Stimulated activated naive CD8-positive, alpha-beta T cell treated with anti-CD3 and anti-CD28 coated beads, Interleukin-15, amount 100 ng/mL, for 72 hours (primary cell): ENCODE results near the gene GCNA.
A peak's percentile ranks its signal among the peaks of the same experiment; 100 is the strongest.

ENCODE experiments used
- ATAC-seq: fragments of 150-1000 bp; cut with Tn5 transposase; 2 replicates; pipeline ENCODE4 v1.10.0; 2021; ENCODE audit warnings: mild to moderate bottlenecking, moderate library complexity
- DNase-seq, 2 donors: peaks; one replicate each; pipeline ENCODE4 v3.0.0; 2021 to 2022
- H3K27ac Mint-ChIP-seq, 2 donors: one replicate each; pipeline ENCODE4 v1.8.0; 2022; ENCODE audit warnings: mild to moderate bottlenecking in 2 of 2, mixed read lengths in 2 of 2, moderate library complexity in 2 of 2
- H3K27me3 Mint-ChIP-seq: one replicate; pipeline ENCODE4 v1.8.0; 2022; ENCODE audit warnings: mixed read lengths
- H3K4me1 Mint-ChIP-seq: one replicate; pipeline ENCODE4 v1.8.0; 2022; ENCODE audit warnings: mild to moderate bottlenecking, mixed read lengths
- H3K4me3 Mint-ChIP-seq, 2 donors: one replicate each; pipeline ENCODE4 v1.8.0; 2022; ENCODE audit warnings: mild to moderate bottlenecking in 2 of 2, mixed read lengths in 2 of 2, moderate library complexity in 1 of 2
- H3K9me3 Mint-ChIP-seq, 2 donors: one replicate each; pipeline ENCODE4 v1.8.0; 2022; ENCODE audit warnings: mixed read lengths in 2 of 2

The GCNA gene

GRCh38 chrX:71618303-71618721 lies 40.1 kb downstream of the GCNA start, which contains the start of gene CXCR3:
Gene CXCR3 (minus strand): TSS chrX:71618511. CDS start chrX:71618449, 62 bp downstream.
- Mint-ChIP-seq H3K4me3 (peak within 1 kb of the TSS; percentile 94 to 98), H3K4me1 (peaks cover 80% of the 10 kb centered on the region), H3K27me3 (no peaks in the 10 kb centered on the region), H3K27ac (peak within 1 kb of the TSS; percentile 94 to 95), H3K9me3 (no peaks in the 10 kb centered on the region)
- ATAC-seq (peak; percentile 69), DNase-seq (peak; percentile 67 to 85)

GRCh38 chrX:71618787-71619186 lies 40.5 kb downstream of the GCNA start:
- Mint-ChIP-seq H3K27me3 (no peaks in the 10 kb centered on the region), H3K4me3 (peak overlapping the region; percentile 94 to 98), H3K9me3 (no peaks in the 10 kb centered on the region), H3K4me1 (peaks cover 85% of the 10 kb centered on the region), H3K27ac (peak overlapping the region; percentile 94 to 95)
- ATAC-seq (no peak), DNase-seq (peak; percentile 14 to 32)

GRCh38 chrX:71619193-71619592 lies 41.0 kb downstream of the GCNA start:
- ATAC-seq (peak; percentile 37), DNase-seq (peak; percentile 49 to 72)
- Mint-ChIP-seq H3K4me3 (peak overlapping the region; percentile 94 to 98), H3K4me1 (peaks cover 89% of the 10 kb centered on the region), H3K9me3 (no peaks in the 10 kb centered on the region), H3K27ac (peak overlapping the region; percentile 94 to 95), H3K27me3 (no peaks in the 10 kb centered on the region)

GRCh38 chrX:71619986-71620385 lies 41.7 kb downstream of the GCNA start:
- DNase-seq, result no peak
- H3K4me1 Mint-ChIP-seq, result peaks cover 87% of the 10 kb centered on the region
- H3K4me3 Mint-ChIP-seq, result peak overlapping the region; percentile 35 to 49
- no peaks in the 10 kb centered on the region for H3K9me3 Mint-ChIP-seq
- ATAC-seq, result no peak
- no peaks in the 10 kb centered on the region for H3K27me3 Mint-ChIP-seq
- peak overlapping the region; percentile 94 for H3K27ac Mint-ChIP-seq

GRCh38 chrX:71621603-71622002 lies 43.4 kb downstream of the GCNA start:
- H3K27me3 Mint-ChIP-seq, result no peaks in the 10 kb centered on the region
- H3K27ac Mint-ChIP-seq, result peak overlapping the region in 1 of 2 donors; percentile 54
- DNase-seq (no peak), ATAC-seq (no peak)
- no peaks in the 10 kb centered on the region for H3K9me3 Mint-ChIP-seq
- peaks cover 82% of the 10 kb centered on the region for H3K4me1 Mint-ChIP-seq
- H3K4me3 Mint-ChIP-seq, result peak overlapping the region in 1 of 2 donors; percentile 2

- Mint-ChIP-seq H3K4me3 (peak overlapping the region; percentile 73 to 86), H3K27me3 (no peaks in the 10 kb centered on the region), H3K4me1 (peaks cover 77% of the 10 kb centered on the region)
Observed at GRCh38 chrX:71622032-71622575, 43.9 kb downstream of the GCNA start.

GRCh38 chrX:71622576-71623450 lies 44.6 kb downstream of the GCNA start:
- no peaks in the 10 kb centered on the region for H3K9me3 Mint-ChIP-seq
- peak overlapping the region; percentile 73 to 86 for H3K4me3 Mint-ChIP-seq
- H3K27ac Mint-ChIP-seq, result peak overlapping the region; percentile 98 to 99
- no peaks in the 10 kb centered on the region for H3K27me3 Mint-ChIP-seq
- peaks cover 71% of the 10 kb centered on the region for H3K4me1 Mint-ChIP-seq
- DNase-seq (peak; percentile 76 to 84), ATAC-seq (peak; percentile 75)

More at GRCh38 chrX:71622032-71622575, 43.9 kb downstream of the GCNA start:
- Mint-ChIP-seq H3K9me3 (no peaks in the 10 kb centered on the region), H3K27ac (peak overlapping the region; percentile 98 to 99)
- no peak for ATAC-seq
- no peak for DNase-seq

GRCh38 chrX:71623714-71624113 lies 45.5 kb downstream of the GCNA start:
- Mint-ChIP-seq H3K4me1 (peaks cover 67% of the 10 kb centered on the region), H3K27ac (peak overlapping the region; percentile 53 to 99), H3K4me3 (peak overlapping the region; percentile 73 to 86), H3K27me3 (no peaks in the 10 kb centered on the region), H3K9me3 (no peaks in the 10 kb centered on the region)
- DNase-seq, result peak in 1 of 2 donors; percentile 50
- peak; percentile 51 for ATAC-seq

- DNase-seq (no peak), ATAC-seq (no peak)
- Mint-ChIP-seq H3K27me3 (no peaks in the 10 kb centered on the region), H3K27ac (no peak overlapping the region), H3K4me3 (no peak overlapping the region), H3K9me3 (no peaks in the 10 kb centered on the region), H3K4me1 (peaks cover 65% of the 10 kb centered on the region)
Observed at GRCh38 chrX:71625471-71625870, 47.2 kb downstream of the GCNA start.

GRCh38 chrX:71626576-71626975 lies 48.3 kb downstream of the GCNA start:
- Mint-ChIP-seq H3K27me3 (no peaks in the 10 kb centered on the region), H3K4me1 (peaks cover 55% of the 10 kb centered on the region), H3K27ac (peak overlapping the region in 1 of 2 donors; percentile 63), H3K4me3 (no peak overlapping the region), H3K9me3 (no peaks in the 10 kb centered on the region)
- ATAC-seq (no peak), DNase-seq (no peak)

GRCh38 chrX:71627588-71628404 lies 49.6 kb downstream of the GCNA start:
- ATAC-seq, result no peak
- Mint-ChIP-seq H3K27ac (no peak overlapping the region), H3K27me3 (no peaks in the 10 kb centered on the region), H3K9me3 (no peaks in the 10 kb centered on the region), H3K4me3 (no peak overlapping the region), H3K4me1 (peaks cover 48% of the 10 kb centered on the region)
- DNase-seq, result no peak

GRCh38 chrX:71629467-71629866 lies 51.2 kb downstream of the GCNA start:
- Mint-ChIP-seq H3K4me3 (no peak overlapping the region), H3K27ac (no peak overlapping the region), H3K4me1 (peaks cover 41% of the 10 kb centered on the region), H3K9me3 (no peaks in the 10 kb centered on the region), H3K27me3 (no peaks in the 10 kb centered on the region)
- ATAC-seq (no peak), DNase-seq (no peak)

GRCh38 chrX:71632923-71633657 lies 54.9 kb downstream of the GCNA start:
- no peaks in the 10 kb centered on the region for H3K9me3 Mint-ChIP-seq
- no peak overlapping the region for H3K27ac Mint-ChIP-seq
- no peak overlapping the region for H3K4me3 Mint-ChIP-seq
- no peaks in the 10 kb centered on the region for H3K27me3 Mint-ChIP-seq
- peaks cover 29% of the 10 kb centered on the region for H3K4me1 Mint-ChIP-seq
- no peak for ATAC-seq
- DNase-seq, result no peak

GRCh38 chrX:71634366-71634765 lies 56.1 kb downstream of the GCNA start:
- no peaks in the 10 kb centered on the region for H3K27me3 Mint-ChIP-seq
- H3K9me3 Mint-ChIP-seq, result no peaks in the 10 kb centered on the region
- H3K4me3 Mint-ChIP-seq, result no peak overlapping the region
- H3K4me1 Mint-ChIP-seq, result peaks cover 21% of the 10 kb centered on the region
- DNase-seq (no peak), ATAC-seq (no peak)
- H3K27ac Mint-ChIP-seq, result peak overlapping the region in 1 of 2 donors; percentile 86
